Thoracic aorta (tissue), 2 donors: ENCODE measurements around the gene GABRG3. TPM values are rescaled to one million over a fixed set of nuclear protein-coding genes. Genes with fewer than 3 reads are reported as not detected.

ENCODE experiments used
- ATAC-seq: fragments of 150-250 bp; one replicate; pipeline ENCODE4 v1.8.0; 2017; ENCODE audit warnings: low read depth; ENCODE audit not compliant: insufficient number of reproducible peaks, low FRiP score
- DNase-seq: peaks from one replicate; pipeline ENCODE4 v3.0.0-alpha.2; 2020; ENCODE audit warnings: low spot score
- H3K27ac ChIP-seq, 2 donors: fragments of 200-600 bp; sonication (generic); 1 replicate in 1 of 2; 2 replicates in 1 of 2; pipeline ENCODE4 v1.5.1; 2016; ENCODE audit warnings: mild to moderate bottlenecking in 2 of 2, moderate library complexity in 2 of 2
- H3K27me3 ChIP-seq: fragments of 200-600 bp; sonication (generic); replicated peaks from 2 replicates; pipeline ENCODE4 v1.6.0; 2016; ENCODE audit warnings: mild to moderate bottlenecking; ENCODE audit not compliant: insufficient read depth
- H3K36me3 ChIP-seq: fragments of 200-600 bp; sonication (generic); one replicate; pipeline ENCODE4 v1.5.1; 2016
- H3K4me1 ChIP-seq, 2 donors: fragments of 200-600 bp; sonication (generic); 1 replicate in 1 of 2; 2 replicates in 1 of 2; pipeline versions ENCODE4 v1.5.1 to v1.6.0; 2016; ENCODE audit warnings: low read depth in 2 of 2, mild to moderate bottlenecking in 1 of 2; ENCODE audit not compliant: control insufficient read depth in 1 of 2
- H3K4me3 ChIP-seq: fragments of 200-600 bp; sonication (generic); 2 replicates; pipeline ENCODE4 v1.5.1; 2016; ENCODE audit warnings: mild to moderate bottlenecking
- H3K9me3 ChIP-seq: fragments of 200-600 bp; sonication (generic); 2 replicates; pipeline ENCODE4 v1.5.1; 2016
- CTCF ChIP-seq: fragments of 200-600 bp; sonication (generic); IDR thresholded peaks from one replicate; pipeline ENCODE4 v1.5.1; 2019; ENCODE audit warnings: antibody characterized with exemption
- total RNA-seq, 2 donors: library from RNA; depleted of rRNA; stranded (reverse); fragments of >200 nt; gene quantifications; one replicate each; pipeline versions ENCODE4 v1.1.0 to v1.2.3, GENCODE V29; 2016

GABRG3 gene
- total RNA-seq, 2 donors from 2014 or later: not detected

- Histone ChIP-seq H3K27ac (no peak overlapping the region), H3K4me3 (no peak overlapping the region), H3K4me1 (no peaks in the 10 kb centered on the region), H3K36me3 (no peaks in the 10 kb centered on the region), H3K27me3 (no peaks in the 10 kb centered on the region), H3K9me3 (no peaks in the 10 kb centered on the region)
- ATAC-seq (no peak), DNase-seq (no peak)
- no peak for TF ChIP-seq CTCF
Measured at GRCh38 chr15:27235161-27235560, 264.2 kb downstream of the GABRG3 start.

- no peak for ATAC-seq
- Histone ChIP-seq H3K4me3 (no peak overlapping the region), H3K4me1 (no peaks in the 10 kb centered on the region), H3K36me3 (no peaks in the 10 kb centered on the region), H3K27me3 (no peaks in the 10 kb centered on the region), H3K9me3 (no peaks in the 10 kb centered on the region), H3K27ac (no peak overlapping the region)
- TF ChIP-seq CTCF: no peak
- no peak for DNase-seq
Measured at GRCh38 chr15:27235681-27236080, 264.7 kb downstream of the GABRG3 start.

- TF ChIP-seq CTCF: no peak
- DNase-seq (no peak), ATAC-seq (no peak)
- H3K36me3 ChIP-seq: no peaks in the 10 kb centered on the region
- H3K4me3 ChIP-seq: no peak overlapping the region
- H3K27ac ChIP-seq: no peak overlapping the region
- H3K27me3 ChIP-seq: no peaks in the 10 kb centered on the region
- no peaks in the 10 kb centered on the region for H3K9me3 ChIP-seq
- no peaks in the 10 kb centered on the region for H3K4me1 ChIP-seq
Measured at GRCh38 chr15:27237319-27237939, 266.4 kb downstream of the GABRG3 start.

GRCh38 chr15:27238209-27238608 is 267.2 kb downstream of the GABRG3 start:
- Histone ChIP-seq H3K36me3 (no peaks in the 10 kb centered on the region), H3K4me1 (no peaks in the 10 kb centered on the region), H3K27ac (no peak overlapping the region), H3K4me3 (no peak overlapping the region), H3K27me3 (no peaks in the 10 kb centered on the region), H3K9me3 (no peaks in the 10 kb centered on the region)
- no peak for TF ChIP-seq CTCF
- ATAC-seq (no peak), DNase-seq (no peak)

GRCh38 chr15:27238707-27239423 is 267.9 kb downstream of the GABRG3 start:
- ATAC-seq (no peak), DNase-seq (no peak)
- no peaks in the 10 kb centered on the region for H3K9me3 ChIP-seq

More at GRCh38 chr15:27238707-27239423, 267.9 kb downstream of the GABRG3 start:
- H3K27me3 ChIP-seq: no peaks in the 10 kb centered on the region
- no peaks in the 10 kb centered on the region for H3K36me3 ChIP-seq
- no peak overlapping the region for H3K27ac ChIP-seq
- H3K4me3 ChIP-seq: no peak overlapping the region
- no peak for TF ChIP-seq CTCF
- H3K4me1 ChIP-seq: no peaks in the 10 kb centered on the region
